GM21825 (cell line): ENCODE data around the gene FAM3D.
"Not testable (repeated sequence)": the region's sequence is repeated elsewhere in the genome, so short reads cannot be mapped to it uniquely, and the experiment has no call there.

Experiments
- ATAC-seq: cut with Tn5 transposase; IDR thresholded peaks from one replicate; pipeline ENCODE4 v1.9.1; 2021; ENCODE audit warnings: mild to moderate bottlenecking, moderate library complexity; ENCODE audit not compliant: unreplicated experiment

FAM3D gene

GRCh38 chr3:58666683-58667082, at the start of gene FAM3D:
Gene FAM3D (minus strand): TSS chr3:58666774. CDS start chr3:58655563, 11,211 bp downstream.
- ATAC-seq: no peak

- ATAC-seq: no peak
Measured at GRCh38 chr3:58713715-58714401, 47.3 kb upstream of the FAM3D start.

GRCh38 chr3:58711871-58712270, 45.3 kb upstream of the FAM3D start:
- ATAC-seq: no peak

GRCh38 chr3:58708983-58709382, 42.4 kb upstream of the FAM3D start:
- not testable (repeated sequence) for ATAC-seq

GRCh38 chr3:58708116-58708791, 41.7 kb upstream of the FAM3D start:
- no peak for ATAC-seq

GRCh38 chr3:58707390-58707930, 40.9 kb upstream of the FAM3D start:
- ATAC-seq: no peak

- no peak for ATAC-seq
Measured at GRCh38 chr3:58706395-58707167, 40.0 kb upstream of the FAM3D start.

GRCh38 chr3:58704745-58705144, 38.2 kb upstream of the FAM3D start:
- no peak for ATAC-seq

GRCh38 chr3:58704304-58704703, 37.7 kb upstream of the FAM3D start:
- not testable (repeated sequence) for ATAC-seq

GRCh38 chr3:58698246-58698645, 31.7 kb upstream of the FAM3D start:
- ATAC-seq: no peak

GRCh38 chr3:58697561-58697960, 31.0 kb upstream of the FAM3D start:
- ATAC-seq: peak; percentile 47

GRCh38 chr3:58696813-58697212, 30.2 kb upstream of the FAM3D start:
- not testable (repeated sequence) for ATAC-seq

GRCh38 chr3:58696093-58696492, 29.5 kb upstream of the FAM3D start:
- no peak for ATAC-seq

- not testable (repeated sequence) for ATAC-seq
Measured at GRCh38 chr3:58695284-58695683, 28.7 kb upstream of the FAM3D start.

GRCh38 chr3:58693940-58694850, 27.6 kb upstream of the FAM3D start:
- ATAC-seq: peak; percentile 68

- no peak for ATAC-seq
Measured at GRCh38 chr3:58692484-58692883, 25.9 kb upstream of the FAM3D start.

- no peak for ATAC-seq
Measured at GRCh38 chr3:58691997-58692396, 25.4 kb upstream of the FAM3D start.

- ATAC-seq: no peak
Measured at GRCh38 chr3:58690490-58690889, 23.9 kb upstream of the FAM3D start.

GRCh38 chr3:58688574-58688973, 22.0 kb upstream of the FAM3D start:
- ATAC-seq: no peak

- ATAC-seq: no peak
Measured at GRCh38 chr3:58686847-58687246, 20.3 kb upstream of the FAM3D start.
